Loucy (cell line): ENCODE data around the gene NADK.

Experiments used
- H2AFZ ChIP-seq: fragments of 200-600 bp; sonication (generic); 2 replicates; pipeline ENCODE4 v1.6.0; 2016; ENCODE audit warnings: antibody characterized with exemption, mild to moderate bottlenecking, low read length, moderate library complexity
- H3F3A ChIP-seq: fragments of 200-600 bp; 2 replicates; pipeline ENCODE4 v1.6.0; 2016; ENCODE audit warnings: antibody characterized with exemption, low read depth, mild to moderate bottlenecking
- H3K27me3 ChIP-seq: fragments of 200-600 bp; sonication (generic); 2 replicates; pipeline ENCODE4 v1.6.1; 2014; ENCODE audit warnings: low read length, mild to moderate bottlenecking; ENCODE audit not compliant: insufficient read depth, poor library complexity, severe bottlenecking
- H3K36me3 ChIP-seq: fragments of 200-600 bp; sonication (generic); 2 replicates; pipeline ENCODE4 v1.6.1; 2016; ENCODE audit warnings: low read length; ENCODE audit not compliant: insufficient read depth
- H3K4me1 ChIP-seq: fragments of 200-600 bp; sonication (generic); 2 replicates; pipeline ENCODE4 v1.5.1; 2014; ENCODE audit warnings: low read length, mild to moderate bottlenecking; ENCODE audit not compliant: insufficient read depth, poor library complexity, severe bottlenecking
- H3K4me2 ChIP-seq: fragments of 200-600 bp; sonication (generic); 2 replicates; pipeline ENCODE4 v1.6.0; 2014; ENCODE audit warnings: antibody characterized with exemption, low read length, low read depth, mild to moderate bottlenecking; ENCODE audit not compliant: poor library complexity, severe bottlenecking
- H3K4me3 ChIP-seq: fragments of 200-600 bp; sonication (generic); 2 replicates; pipeline ENCODE4 v1.5.1; 2014; ENCODE audit warnings: low read length, mild to moderate bottlenecking, mixed read lengths; ENCODE audit not compliant: poor library complexity, severe bottlenecking
- H3K79me2 ChIP-seq: fragments of 200-600 bp; sonication (generic); 2 replicates; pipeline ENCODE4 v1.6.1; 2014; ENCODE audit warnings: low read length; ENCODE audit not compliant: insufficient read depth
- H3K9ac ChIP-seq: fragments of 200-600 bp; sonication (generic); 2 replicates; pipeline ENCODE4 v1.6.0; 2014; ENCODE audit warnings: mild to moderate bottlenecking, low read depth, low read length, moderate library complexity; ENCODE audit not compliant: poor library complexity, severe bottlenecking
- H3K9me2 ChIP-seq: fragments of 200-600 bp; sonication (generic); replicated peaks from 2 replicates; pipeline ENCODE4 v1.6.1; 2016; ENCODE audit warnings: low read depth, low read length, mixed read lengths
- H3K9me3 ChIP-seq: fragments of 200-600 bp; sonication (generic); 2 replicates; pipeline ENCODE4 v1.6.1; 2014; ENCODE audit warnings: mild to moderate bottlenecking, antibody characterized with exemption, low read length, low read depth; ENCODE audit not compliant: insufficient read depth
- H4K20me1 ChIP-seq: fragments of 200-600 bp; sonication (generic); 2 replicates; pipeline ENCODE4 v1.6.0; 2014; ENCODE audit warnings: antibody characterized with exemption, low read length, mild to moderate bottlenecking; ENCODE audit not compliant: insufficient read depth, poor library complexity, severe bottlenecking
- CTCF ChIP-seq: fragments of 200-600 bp; sonication (generic); conservative IDR thresholded peaks from 2 replicates; pipeline ENCODE4 v1.5.1; 2014; ENCODE audit warnings: mild to moderate bottlenecking, antibody characterized with exemption, low read length
- EZH2phosphoT487 ChIP-seq: fragments of 200-600 bp; IDR thresholded peaks from 2 replicates; pipeline ENCODE4 v1.6.1; 2018; ENCODE audit warnings: antibody characterized with exemption, mild to moderate bottlenecking, moderate library complexity, borderline replicate concordance

NADK gene

DNA sequence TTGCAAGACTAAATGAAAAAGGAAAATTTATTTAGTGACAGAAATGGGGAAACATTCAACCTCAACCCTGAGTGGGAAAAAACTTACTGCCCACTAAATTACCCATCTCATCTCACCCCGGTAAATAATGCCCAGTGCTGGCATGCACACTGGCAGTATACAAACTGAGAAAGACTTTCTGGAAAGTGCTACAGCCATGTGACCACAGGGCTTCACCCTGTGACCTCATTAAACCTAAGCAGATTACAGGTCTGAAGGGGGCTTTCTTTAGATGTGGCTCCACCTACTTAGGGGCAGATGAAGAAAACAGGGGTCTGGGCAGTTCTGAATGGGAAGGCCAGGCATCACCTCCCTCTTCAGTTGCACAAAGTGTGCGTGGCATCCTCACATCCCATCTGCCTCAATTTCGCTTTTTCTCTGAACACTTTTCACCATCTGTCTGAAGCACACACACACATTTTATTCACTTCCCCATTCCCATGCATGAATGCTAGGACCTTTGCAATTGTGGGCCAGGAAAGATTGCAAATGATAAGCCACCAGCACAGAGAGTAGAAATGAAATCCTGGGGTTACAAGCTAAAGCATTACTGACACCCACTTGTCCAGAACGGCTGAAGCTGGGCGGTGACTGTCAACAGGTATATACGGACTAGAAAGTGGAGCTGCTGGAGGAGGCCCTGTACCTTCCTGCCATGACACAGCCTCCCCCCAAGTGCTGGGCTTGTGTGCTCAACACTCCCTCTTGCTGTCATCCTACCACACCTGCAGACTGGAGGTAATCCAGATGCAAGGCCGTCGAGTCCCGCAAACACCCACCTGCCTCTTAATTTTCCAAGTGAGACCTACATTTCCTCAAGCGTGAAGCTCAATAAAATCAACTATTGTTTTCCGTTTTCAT, 2.7 kb downstream of the NADK start:
- Histone ChIP-seq H3K4me3 (peak overlapping the region; percentile 43), H4K20me1 (no peaks in the 10 kb centered on the region), H3K9me2 (no peaks in the 10 kb centered on the region), H3K79me2 (peaks cover 65% of the 10 kb centered on the region), H3K27me3 (peaks cover 4% of the 10 kb centered on the region), H3F3A (peaks cover 2% of the 10 kb centered on the region; the same call in 1 of the 2 replicates), H3K9me3 (no peaks in the 10 kb centered on the region), H3K4me1 (peaks cover 41% of the 10 kb centered on the region), H3K4me2 (peak overlapping the region; percentile 86), H3K36me3 (no peaks in the 10 kb centered on the region), H3K9ac (peak overlapping the region; percentile 49), H2AFZ (no peak overlapping the region)
- TF ChIP-seq EZH2phosphoT487, result no peak
- TF ChIP-seq CTCF, result no peak

DNA sequence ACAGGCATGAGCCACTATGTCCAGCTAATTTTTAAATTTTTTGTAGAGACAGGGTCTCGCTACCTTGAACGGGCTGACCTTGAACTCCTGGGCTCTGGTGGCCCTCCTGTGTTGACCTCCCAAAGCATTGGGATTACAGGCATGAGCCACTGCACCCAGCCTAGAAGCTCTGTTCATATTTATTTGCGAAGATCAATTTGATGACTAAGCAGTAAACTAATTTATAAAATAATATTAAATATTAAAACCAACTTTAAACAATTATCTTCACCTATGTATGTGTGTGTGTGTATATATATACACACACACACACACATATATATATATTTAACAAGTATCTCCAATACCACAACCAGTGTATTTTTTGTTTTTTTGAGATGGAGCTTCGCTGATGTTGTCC, 4.4 kb downstream of the NADK start:
- H3K36me3 ChIP-seq, result no peaks in the 10 kb centered on the region
- H3K9ac ChIP-seq, result no peak overlapping the region
- H2AFZ ChIP-seq, result no peak overlapping the region
- H3K4me3 ChIP-seq, result no peak overlapping the region
- H3F3A ChIP-seq, result no peaks in the 10 kb centered on the region
- H3K9me2 ChIP-seq, result no peaks in the 10 kb centered on the region
- no peaks in the 10 kb centered on the region for H3K9me3 ChIP-seq
- H3K4me1 ChIP-seq, result peaks cover 26% of the 10 kb centered on the region
- H3K4me2 ChIP-seq, result no peak overlapping the region
- TF ChIP-seq CTCF (no peak), EZH2phosphoT487 (no peak)
- no peaks in the 10 kb centered on the region for H4K20me1 ChIP-seq
- H3K27me3 ChIP-seq, result peaks cover 4% of the 10 kb centered on the region
- peaks cover 77% of the 10 kb centered on the region for H3K79me2 ChIP-seq

DNA sequence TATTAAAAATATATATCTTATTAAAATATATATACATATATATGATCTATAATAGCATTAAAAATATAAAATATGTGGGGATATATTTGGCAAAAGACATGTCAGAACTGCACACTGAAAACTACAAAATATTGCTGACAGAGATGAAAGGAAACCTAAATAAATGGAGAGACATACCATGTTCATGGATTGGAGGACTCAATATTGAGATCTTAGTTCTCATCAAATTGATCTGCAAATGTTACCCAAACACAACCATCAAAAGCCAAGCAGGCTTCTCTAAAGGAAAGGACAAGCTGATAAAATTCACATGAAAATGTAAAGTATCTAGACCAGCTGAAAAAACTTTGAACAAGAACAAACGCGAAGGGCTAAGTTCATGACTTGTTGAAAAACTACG, 7.2 kb downstream of the NADK start:
- H3K79me2 ChIP-seq, result peaks cover 79% of the 10 kb centered on the region
- no peaks in the 10 kb centered on the region for H3K9me3 ChIP-seq
- no peaks in the 10 kb centered on the region for H4K20me1 ChIP-seq
- H3K9ac ChIP-seq, result no peak overlapping the region
- peaks cover 12% of the 10 kb centered on the region for H3K4me1 ChIP-seq
- no peaks in the 10 kb centered on the region for H3K36me3 ChIP-seq
- no peak for TF ChIP-seq CTCF
- TF ChIP-seq EZH2phosphoT487, result no peak
- H3K4me3 ChIP-seq, result no peak overlapping the region
- H3K27me3 ChIP-seq, result no peaks in the 10 kb centered on the region
- no peaks in the 10 kb centered on the region for H3K9me2 ChIP-seq
- H3F3A ChIP-seq, result no peaks in the 10 kb centered on the region
- H3K4me2 ChIP-seq, result no peak overlapping the region
- H2AFZ ChIP-seq, result no peak overlapping the region
